Bronchial epithelial cell (primary cell): ENCODE measurements around the gene FGF19. TPM values are rescaled to one million over a fixed set of nuclear protein-coding genes. Genes with fewer than 3 reads are reported as not detected.
A peak's percentile ranks its signal among the peaks of the same experiment; 100 is the strongest.

Experiments
- DNase-seq: peaks from one replicate; pipeline ENCODE4 v3.0.0-alpha.2; 2010; ENCODE audit warnings: low read depth
- FAIRE-seq: peaks from 2 replicates; lab custom pipeline; 2011; peaks lifted over from hg19 to GRCh38; lab: Jason Lieb, UNC
- H3K27me3 ChIP-seq: 2 replicates; pipeline ENCODE4 v1.5.1; 2011; ENCODE audit warnings: low read length; ENCODE audit not compliant: control insufficient read depth, insufficient read depth
- H3K36me3 ChIP-seq: 2 replicates; pipeline ENCODE4 v1.5.1; 2011; ENCODE audit warnings: low read length; ENCODE audit not compliant: control insufficient read depth, insufficient read depth
- H3K4me3 ChIP-seq: 2 replicates; pipeline ENCODE4 v1.5.1; 2011; ENCODE audit warnings: mild to moderate bottlenecking, low read depth, low read length, control low read depth
- CTCF ChIP-seq: IDR thresholded peaks from 2 replicates; pipeline ENCODE4 v1.5.1; 2011; ENCODE audit warnings: mild to moderate bottlenecking, moderate library complexity, low read length, control low read depth, inconsistent platforms; ENCODE audit not compliant: insufficient read depth, severe bottlenecking
- total RNA-seq: library from RNA; depleted of rRNA; stranded (reverse); fragments of >200 nt; gene quantifications from 2 replicates; pipeline ENCODE4 v1.2.1, GENCODE V29; 2014

The FGF19 gene
- total RNA-seq, 1 donor from 2014 or later: not detected

- Histone ChIP-seq H3K4me3 (no peak overlapping the region), H3K27me3 (no peaks in the 10 kb centered on the region), H3K36me3 (peaks cover 15% of the 10 kb centered on the region)
- DNase-seq (no peak), FAIRE-seq (no peak)
- TF ChIP-seq CTCF: no peak
Observed at GRCh38 chr11:69663326-69663725, 40.5 kb downstream of the FGF19 start.

GRCh38 chr11:69662806-69663205 is 41.0 kb downstream of the FGF19 start:
- H3K27me3 ChIP-seq: no peaks in the 10 kb centered on the region
- FAIRE-seq: no peak
- H3K36me3 ChIP-seq: peaks cover 15% of the 10 kb centered on the region
- no peak overlapping the region for H3K4me3 ChIP-seq
- TF ChIP-seq CTCF: no peak
- DNase-seq: no peak

GRCh38 chr11:69662021-69662698 is 41.7 kb downstream of the FGF19 start:
- DNase-seq: no peak
- TF ChIP-seq CTCF: peak; percentile 24

GRCh38 chr11:69661413-69661715 is 42.5 kb downstream of the FGF19 start:
- Histone ChIP-seq H3K36me3 (peaks cover 7% of the 10 kb centered on the region), H3K4me3 (no peak overlapping the region), H3K27me3 (no peaks in the 10 kb centered on the region)
- FAIRE-seq (no peak), DNase-seq (no peak)
- no peak for TF ChIP-seq CTCF

More at GRCh38 chr11:69662021-69662698, 41.7 kb downstream of the FGF19 start:
- H3K27me3 ChIP-seq: no peaks in the 10 kb centered on the region
- FAIRE-seq: no peak
- peaks cover 12% of the 10 kb centered on the region for H3K36me3 ChIP-seq
- H3K4me3 ChIP-seq: no peak overlapping the region

GRCh38 chr11:69660001-69660500 is 43.8 kb downstream of the FGF19 start:
- no peaks in the 10 kb centered on the region for H3K27me3 ChIP-seq
- peaks cover 5% of the 10 kb centered on the region for H3K36me3 ChIP-seq
- no peak for DNase-seq
- TF ChIP-seq CTCF: no peak
- peak; percentile 43 for FAIRE-seq
- no peak overlapping the region for H3K4me3 ChIP-seq

GRCh38 chr11:69659591-69659990 is 44.2 kb downstream of the FGF19 start:
- TF ChIP-seq CTCF: no peak
- DNase-seq (no peak), FAIRE-seq (no peak)
- peaks cover 2% of the 10 kb centered on the region for H3K36me3 ChIP-seq
- no peak overlapping the region for H3K4me3 ChIP-seq
- H3K27me3 ChIP-seq: no peaks in the 10 kb centered on the region
